ENCODE data around the gene INO80B. TPM values are rescaled to one million over a fixed set of nuclear protein-coding genes. Genes with fewer than 3 reads are reported as not detected.
"Not testable (repeated sequence)": the region's sequence is repeated elsewhere in the genome, so short reads cannot be mapped to it uniquely, and the experiment has no call there.

The INO80B gene
- total and polyA plus RNA-seq, 12 donors: 13.6 to 133 (median 40.0) TPM

DNA sequence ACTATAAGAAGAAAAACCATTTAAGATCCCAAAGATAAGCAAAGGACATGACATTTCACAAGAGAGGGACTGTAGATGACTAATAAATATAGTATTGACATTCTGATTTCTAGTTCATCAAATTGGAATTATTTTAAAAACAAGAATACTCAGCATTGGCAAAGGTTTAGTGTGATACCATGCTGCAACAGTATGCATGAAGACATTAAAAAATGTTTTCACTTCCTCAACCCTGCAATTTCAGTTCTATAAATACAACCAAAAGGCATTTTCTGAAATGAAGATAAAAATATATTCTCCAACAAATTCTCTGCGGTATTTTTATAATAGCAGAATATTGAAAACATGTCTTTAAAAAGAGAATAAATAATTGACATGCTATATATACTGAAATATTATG is 35.5 kb upstream of the INO80B start:
- Histone ChIP-seq H3K36me3 (replicated peaks in 1 of 2) (no peaks in the 10 kb centered on the region), H3K4me1 (replicated peaks in 1 of 2) (peaks cover 5 to 22% of the 10 kb centered on the region in 2 donors), H3K4me3 (no peak overlapping the region), H3K27ac (no peak overlapping the region), H3K9me3 (replicated peaks in 1 of 3) (no peaks in the 10 kb centered on the region), H3K27me3 (peaks cover 3% of the 10 kb centered on the region)
- DNase-seq: no peak
- TF ChIP-seq POLR2A (IDR thresholded peaks at IDR 0.05): no peak
- TF ChIP-seq, protein P1, sequence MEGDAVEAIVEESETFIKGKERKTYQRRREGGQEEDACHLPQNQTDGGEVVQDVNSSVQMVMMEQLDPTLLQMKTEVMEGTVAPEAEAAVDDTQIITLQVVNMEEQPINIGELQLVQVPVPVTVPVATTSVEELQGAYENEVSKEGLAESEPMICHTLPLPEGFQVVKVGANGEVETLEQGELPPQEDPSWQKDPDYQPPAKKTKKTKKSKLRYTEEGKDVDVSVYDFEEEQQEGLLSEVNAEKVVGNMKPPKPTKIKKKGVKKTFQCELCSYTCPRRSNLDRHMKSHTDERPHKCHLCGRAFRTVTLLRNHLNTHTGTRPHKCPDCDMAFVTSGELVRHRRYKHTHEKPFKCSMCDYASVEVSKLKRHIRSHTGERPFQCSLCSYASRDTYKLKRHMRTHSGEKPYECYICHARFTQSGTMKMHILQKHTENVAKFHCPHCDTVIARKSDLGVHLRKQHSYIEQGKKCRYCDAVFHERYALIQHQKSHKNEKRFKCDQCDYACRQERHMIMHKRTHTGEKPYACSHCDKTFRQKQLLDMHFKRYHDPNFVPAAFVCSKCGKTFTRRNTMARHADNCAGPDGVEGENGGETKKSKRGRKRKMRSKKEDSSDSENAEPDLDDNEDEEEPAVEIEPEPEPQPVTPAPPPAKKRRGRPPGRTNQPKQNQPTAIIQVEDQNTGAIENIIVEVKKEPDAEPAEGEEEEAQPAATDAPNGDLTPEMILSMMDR (IDR thresholded peaks at IDR 0.05): no peak
- intact Hi-C loops (cut with DNase I): no loop called here
- 76 to 88% (median 82%) methylated on average over 1 of the region's 1 CpG for WGBS, 4 donors

DNA sequence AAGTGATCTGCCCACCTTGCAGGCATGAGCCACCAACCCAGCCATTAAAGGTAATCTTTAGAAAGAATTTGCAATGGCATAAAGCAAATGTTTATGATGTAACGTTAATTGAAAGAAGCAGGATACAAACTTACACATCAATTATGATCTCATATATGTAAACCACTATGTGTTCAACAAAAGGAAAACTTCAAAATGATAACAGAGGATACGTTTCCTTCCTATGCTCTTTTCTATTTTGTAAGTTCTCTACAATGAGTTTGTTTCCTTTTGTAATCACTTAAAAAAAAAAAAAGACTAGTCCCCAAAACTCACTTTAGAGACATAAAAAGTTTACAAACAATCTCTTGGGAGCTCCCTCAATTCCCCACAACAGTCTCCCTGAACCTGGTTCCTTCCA is 34.9 kb upstream of the INO80B start:
- 62 to 85% (median 74%) methylated on average over 2 of the region's 2 CpGs for WGBS, 4 donors
- Histone ChIP-seq H3K4me1 (replicated peaks in 1 of 2) (peaks cover 5 to 16% of the 10 kb centered on the region in 2 donors), H3K27ac (no peak overlapping the region), H3K9me3 (replicated peaks in 1 of 3) (no peaks in the 10 kb centered on the region), H3K36me3 (replicated peaks in 1 of 2) (no peaks in the 10 kb centered on the region), H3K4me3 (no peak overlapping the region), H3K27me3 (peaks cover 3% of the 10 kb centered on the region)
- TF ChIP-seq POLR2A (IDR thresholded peaks at IDR 0.05): no peak
- no peak for DNase-seq
- intact Hi-C loops (cut with DNase I): no loop called here

DNA sequence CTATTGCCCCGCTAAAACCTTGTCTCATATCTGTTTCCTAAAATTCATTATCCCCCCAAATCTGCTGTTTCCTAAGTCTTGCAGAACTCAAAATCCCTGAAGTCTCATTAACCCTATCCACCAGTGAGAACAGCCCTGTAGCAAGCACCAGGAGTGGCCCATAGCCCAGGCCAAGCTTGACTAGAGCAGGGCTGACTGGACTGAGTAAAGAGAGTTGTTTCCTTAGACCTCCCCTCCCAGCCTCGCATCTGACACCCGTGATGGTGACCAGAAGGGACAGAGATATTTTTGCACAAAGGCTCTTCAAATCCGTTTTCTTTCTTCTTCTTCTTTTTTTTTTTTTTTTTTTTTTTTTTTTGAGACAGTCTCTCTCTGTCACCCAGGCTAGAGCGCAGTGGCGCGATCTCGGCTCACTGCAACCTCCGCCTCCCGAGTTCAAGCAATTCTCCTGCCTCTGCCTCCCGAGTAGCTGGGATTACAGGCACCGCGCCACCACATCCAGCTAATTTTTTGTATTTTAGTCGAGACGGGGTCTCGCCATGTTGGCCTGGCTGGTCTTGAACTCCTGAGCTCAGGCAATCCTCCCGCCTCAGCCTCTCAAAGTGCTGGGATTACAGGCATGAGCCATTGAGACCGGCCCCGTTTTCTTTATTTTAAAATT is 34.3 kb upstream of the INO80B start:
- H3K9me3 ChIP-seq (replicated peaks in 1 of 3); H3K36me3 ChIP-seq (replicated peaks in 1 of 2); DNase-seq; intact Hi-C loops (cut with DNase I); H3K27me3 ChIP-seq: not testable (repeated sequence)
- 73 to 80% (median 75%) methylated on average over 19 of the region's 19 CpGs for WGBS, 4 donors
- Histone ChIP-seq H3K4me3 (peak overlapping the region in 1 of 4 donors; percentile 58), H3K27ac (peak overlapping the region in 1 of 5 donors; percentile 77), H3K4me1 (replicated peaks in 1 of 2) (peaks cover 5 to 10% of the 10 kb centered on the region in 2 donors)

DNA sequence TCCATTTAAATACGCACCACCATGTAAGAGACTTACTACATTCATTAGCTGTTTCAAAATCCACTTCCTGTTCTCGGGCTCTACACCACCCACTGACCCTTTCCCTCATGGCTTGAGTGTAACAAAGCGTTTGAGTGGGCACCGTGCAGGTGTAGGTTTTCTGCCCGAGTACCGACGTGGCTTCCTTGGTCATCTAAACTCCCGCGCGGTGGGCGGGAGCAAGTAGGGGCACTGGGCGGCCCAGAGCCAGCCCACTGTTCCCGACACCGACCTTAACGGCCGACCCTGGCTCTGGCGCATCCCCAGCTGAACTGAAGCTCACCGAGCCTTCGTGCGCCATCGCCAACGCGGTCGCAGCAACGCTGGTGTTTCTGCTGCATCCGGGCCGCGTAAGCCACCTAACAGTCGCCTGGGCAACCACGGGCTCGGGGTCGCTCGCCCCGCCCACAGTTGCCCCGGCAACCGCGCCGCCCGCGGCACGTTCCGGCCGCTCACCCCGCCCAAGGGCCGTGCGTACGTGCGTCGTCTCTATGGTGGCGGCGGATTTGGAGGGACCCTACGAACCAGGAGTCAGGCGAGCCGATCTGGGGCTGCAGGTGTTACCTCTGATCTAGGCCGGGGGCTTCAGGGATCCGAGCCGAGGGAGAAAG is 33.5 kb upstream of the INO80B start, which contains the start of the genes C2orf81 and WDR54:
TSS of gene C2orf81 (minus strand) at position 399 of the 650 bp plus-strand sequence. CDS start at position 340, 59 bp downstream.
TSS of gene WDR54 (plus strand) at position 510 of the 650 bp plus-strand sequence. CDS start 424 bp downstream, outside the sequence.
- Histone ChIP-seq H3K27ac (peak within 1 kb of the TSS in 2 of 5 donors; percentile 77 to 85), H3K4me3 (peak within 1 kb of the TSS; percentile 7 to 81 (median 58)), H3K36me3 (replicated peaks in 1 of 2) (peaks cover 0 to 7% of the 10 kb centered on the region in 2 donors), H3K27me3 (no peaks in the 10 kb centered on the region), H3K9me3 (replicated peaks in 1 of 3) (no peaks in the 10 kb centered on the region), H3K4me1 (replicated peaks in 1 of 2) (peaks cover 5 to 6% of the 10 kb centered on the region in 2 donors)
- intact Hi-C loops (cut with DNase I): no loop called here
- WGBS, 4 donors: 0 to 2% (median 1%) methylated on average over 11 to 57 of the region's 57 CpGs
- DNase-seq: peak; percentile 76 to 93 (median 82)
- TF ChIP-seq POLR2A (IDR thresholded peaks at IDR 0.05): peak in 1 of 2 donors; percentile 5
- TF ChIP-seq, protein P1 (IDR thresholded peaks at IDR 0.05): no peak
